GM18526 (cell line): ENCODE measurements around the gene IFT27.

Source experiments
- POLR2A ChIP-seq: IDR thresholded peaks from 3 replicates; pipeline ENCODE4 v1.6.1; 2011; ENCODE audit not compliant: insufficient read length; ENCODE audit errors: extremely low read depth

Gene IFT27

DNA sequence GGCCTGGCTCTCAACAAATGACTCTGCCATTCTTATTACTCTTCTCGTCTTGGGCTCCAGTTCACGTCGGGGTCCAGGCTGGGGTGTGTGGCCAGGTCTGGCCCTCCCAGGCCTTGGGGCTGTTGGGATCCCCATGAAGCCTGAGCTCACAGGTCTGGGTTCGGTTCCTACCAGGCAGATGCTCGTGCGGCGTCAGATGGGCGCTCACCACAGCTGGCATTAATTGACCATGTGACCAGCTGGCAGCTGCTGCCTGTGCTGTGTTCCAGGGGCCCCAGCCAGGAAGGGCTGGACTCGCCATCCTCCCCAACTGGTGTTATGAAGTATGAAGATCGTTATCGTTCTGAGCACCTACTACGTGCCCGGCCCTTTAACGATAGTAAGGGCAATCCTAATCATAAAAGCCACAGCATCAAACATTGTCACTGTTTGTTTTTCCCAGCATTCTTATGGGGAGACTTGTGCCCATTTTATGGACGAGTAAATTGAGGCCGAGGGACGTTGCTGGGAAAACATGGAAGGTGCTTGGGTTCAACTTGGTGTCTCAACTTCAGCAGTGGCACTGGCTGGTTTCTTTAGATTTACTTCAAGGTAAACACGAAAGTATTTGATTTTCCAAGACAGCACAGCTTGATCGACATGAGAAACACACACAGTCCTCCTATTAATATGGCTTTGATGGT, 45.6 kb downstream of the IFT27 start:
- TF ChIP-seq POLR2A = no peak

GRCh38 chr22:36729321-36729720, 46.6 kb downstream of the IFT27 start:
- no peak for TF ChIP-seq POLR2A

GRCh38 chr22:36728505-36728904, 47.4 kb downstream of the IFT27 start:
- TF ChIP-seq POLR2A = no peak

- TF ChIP-seq POLR2A = no peak
These were observed 47.9 kb downstream of the IFT27 start for GRCh38 chr22:36727927-36728488.

DNA sequence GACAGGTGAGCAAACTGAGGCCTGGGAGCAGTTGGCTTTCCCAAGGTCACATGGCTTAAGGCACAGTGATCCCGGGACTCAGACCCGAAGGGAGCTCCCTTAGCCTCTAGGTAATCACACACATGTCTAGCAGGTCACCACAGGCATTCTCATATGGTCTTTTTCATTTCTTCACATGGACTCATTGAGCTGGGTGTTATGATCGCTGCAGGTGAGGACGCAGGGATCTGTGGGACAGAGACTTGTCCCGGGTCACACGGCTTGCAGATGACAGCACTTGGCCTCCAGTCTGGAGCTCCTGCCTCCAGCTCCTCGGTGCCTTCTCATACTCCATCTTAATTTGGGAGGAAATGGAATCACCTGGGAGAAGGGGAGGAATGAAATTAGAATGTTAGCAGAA, 48.8 kb downstream of the IFT27 start:
- TF ChIP-seq POLR2A = no peak

- no peak for TF ChIP-seq POLR2A
These were observed 49.9 kb downstream of the IFT27 start for GRCh38 chr22:36726007-36726380.

DNA sequence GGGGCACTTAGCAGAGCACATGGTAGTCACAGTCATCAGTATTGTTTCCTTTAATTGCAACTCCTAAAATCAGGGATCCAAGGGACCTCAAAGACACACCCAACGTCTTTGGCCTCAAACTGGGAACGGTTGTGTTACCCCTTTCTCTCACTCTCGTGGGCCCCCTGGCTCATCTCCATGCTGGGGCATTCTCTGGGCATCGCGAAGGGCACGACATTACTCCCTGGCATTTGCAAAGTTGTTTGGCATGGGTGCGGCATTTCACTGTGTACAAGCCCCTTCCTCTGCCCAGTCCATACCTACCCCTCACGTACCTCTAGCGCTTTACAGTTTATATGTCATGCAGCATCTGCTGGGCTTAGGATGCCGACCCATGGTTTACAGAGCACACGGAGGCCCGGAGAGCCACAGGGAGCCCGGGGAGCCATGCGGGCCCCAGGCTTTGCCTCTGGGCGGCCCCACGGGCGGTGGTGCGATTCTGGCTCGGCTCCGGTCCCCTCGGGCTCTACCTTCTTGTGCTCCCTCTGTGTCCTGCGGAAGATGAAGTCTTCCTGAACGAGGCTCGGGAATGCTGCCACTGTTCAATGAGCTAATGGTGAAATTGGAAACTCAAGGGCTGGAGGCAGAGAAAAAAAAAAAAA, 50.4 kb downstream of the IFT27 start:
- no peak for TF ChIP-seq POLR2A

GRCh38 chr22:36724836-36725235, 51.1 kb downstream of the IFT27 start:
- no peak for TF ChIP-seq POLR2A

DNA sequence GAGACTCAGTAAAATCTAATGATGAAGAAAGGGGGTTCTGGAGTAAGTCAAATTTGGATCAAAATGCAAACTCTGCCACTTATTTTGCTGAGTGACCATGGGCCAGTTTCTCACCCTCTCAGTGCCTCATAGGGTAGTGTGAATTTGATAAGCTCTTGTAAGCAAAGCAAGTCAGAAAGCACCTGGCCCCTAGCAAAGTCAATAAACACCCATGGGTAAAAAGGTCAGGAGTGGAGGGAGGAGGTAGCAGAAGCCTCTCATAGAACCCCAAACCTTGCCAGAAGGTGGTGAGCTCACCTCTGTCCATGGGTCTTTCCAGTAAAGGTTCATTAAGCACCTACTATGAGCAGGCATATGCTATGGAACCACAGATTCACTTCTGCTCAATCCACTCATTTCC, 53.9 kb downstream of the IFT27 start:
- TF ChIP-seq POLR2A = no peak

- no peak for TF ChIP-seq POLR2A
These were observed 60.3 kb downstream of the IFT27 start for GRCh38 chr22:36715647-36716046.

- TF ChIP-seq POLR2A = no peak
These were observed 61.8 kb downstream of the IFT27 start for GRCh38 chr22:36714110-36714509.

- TF ChIP-seq POLR2A = no peak
These were observed 62.5 kb downstream of the IFT27 start for GRCh38 chr22:36713436-36713835.
